Measurements from ENCODE around the gene AMN. TPM values are rescaled to one million over a fixed set of nuclear protein-coding genes. Genes with fewer than 3 reads are reported as not detected.

The AMN gene
- total and polyA plus RNA-seq, 7 donors: 42.0 to 78.1 (median 43.0) TPM; not detected in 4

- TF ChIP-seq POLR2A (IDR thresholded peaks at IDR 0.05) (no peak), CTCF (IDR thresholded peaks at IDR 0.05) (no peak), POLR2AphosphoS5 (IDR thresholded peaks at IDR 0.05) (no peak), EP300 (IDR thresholded peaks at IDR 0.05) (no peak)
- peaks cover 0 to 20% (median 12%) of the 10 kb centered on the region in 4 donors for H3K4me1 ChIP-seq
- no peaks in the 10 kb centered on the region for H3K27me3 ChIP-seq
- 96% methylated on average over 6 of the region's 6 CpGs for WGBS, 2 donors
- H3K36me3 ChIP-seq: peaks cover 19 to 91% (median 57%) of the 10 kb centered on the region in 4 donors
- no peak overlapping the region for H3K27ac ChIP-seq
- H3K9me3 ChIP-seq: no peaks in the 10 kb centered on the region
- no peak overlapping the region for H3K4me3 ChIP-seq
- no peak for DNase-seq
- intact Hi-C loops (cut with DNase I): no loop called here
Measured at GRCh38 chr14:102952276-102952675, 29.8 kb downstream of the AMN start.

- DNase-seq: no peak
- H3K4me3 ChIP-seq: no peak overlapping the region
- TF ChIP-seq CTCF (IDR thresholded peaks at IDR 0.05): no peak
- no peak for TF ChIP-seq POLR2AphosphoS5 (IDR thresholded peaks at IDR 0.05)
- H3K4me1 ChIP-seq: peaks cover 0 to 20% (median 12%) of the 10 kb centered on the region in 4 donors
- no peak overlapping the region for H3K27ac ChIP-seq
- intact Hi-C loops (cut with DNase I): no loop called here
- no peaks in the 10 kb centered on the region for H3K27me3 ChIP-seq
- H3K9me3 ChIP-seq: no peaks in the 10 kb centered on the region
- H3K36me3 ChIP-seq: peaks cover 14 to 93% (median 59%) of the 10 kb centered on the region in 4 donors
- 86 to 93% methylated on average over 15 of the region's 15 CpGs for WGBS, 2 donors
Measured at GRCh38 chr14:102953100-102953499, 30.6 kb downstream of the AMN start.

- no peak for DNase-seq
- H3K9me3 ChIP-seq: no peaks in the 10 kb centered on the region
- TF ChIP-seq EP300 (IDR thresholded peaks at IDR 0.05): no peak
- no peak for TF ChIP-seq POLR2AphosphoS5 (IDR thresholded peaks at IDR 0.05)
- TF ChIP-seq CTCF (IDR thresholded peaks at IDR 0.05): no peak
- TF ChIP-seq POLR2A (IDR thresholded peaks at IDR 0.05): no peak
- WGBS, 2 donors: 93 to 96% methylated on average over 18 of the region's 18 CpGs
- H3K4me1 ChIP-seq: peaks cover 0 to 14% (median 11%) of the 10 kb centered on the region in 4 donors
- H3K4me3 ChIP-seq: no peak overlapping the region
- H3K27me3 ChIP-seq: no peaks in the 10 kb centered on the region
- peaks cover 11 to 97% (median 62%) of the 10 kb centered on the region in 4 donors for H3K36me3 ChIP-seq
- H3K27ac ChIP-seq: no peak overlapping the region
- intact Hi-C loops (cut with DNase I): no loop called here
Measured at GRCh38 chr14:102954081-102954789, 31.8 kb downstream of the AMN start.

- TF ChIP-seq CTCF (IDR thresholded peaks at IDR 0.05) (no peak), EP300 (IDR thresholded peaks at IDR 0.05) (no peak), POLR2A (IDR thresholded peaks at IDR 0.05) (no peak), POLR2AphosphoS5 (IDR thresholded peaks at IDR 0.05) (no peak)
- Histone ChIP-seq H3K4me1 (no peaks in the 10 kb centered on the region), H3K4me3 (no peak overlapping the region), H3K27ac (no peak overlapping the region), H3K36me3 (peaks cover 10 to 97% (median 64%) of the 10 kb centered on the region in 4 donors), H3K9me3 (no peaks in the 10 kb centered on the region), H3K27me3 (no peaks in the 10 kb centered on the region)
- intact Hi-C loops (cut with DNase I): no loop called here
- WGBS, 2 donors: 83 to 87% methylated on average over 8 of the region's 8 CpGs
- no peak for DNase-seq
Measured at GRCh38 chr14:102955636-102956408, 33.4 kb downstream of the AMN start.
